GM12875 (cell line): ENCODE results near the gene CLIC3.

ENCODE experiments used
- H3K4me3 ChIP-seq: one replicate; pipeline ENCODE4 v1.5.1; 2011; ENCODE audit warnings: low read depth, low read length, control low read depth
- TF ChIP-seq, protein P1 (sequence below): IDR thresholded peaks from 2 replicates; pipeline ENCODE4 v1.5.1; 2011; ENCODE audit warnings: low read depth, mild to moderate bottlenecking, control low read depth, inconsistent platforms, low read length, moderate library complexity, borderline replicate concordance; ENCODE audit not compliant: insufficient read depth

The CLIC3 gene

GRCh38 chr9:136953771-136954269, 42.5 kb downstream of the CLIC3 start:
- no peak overlapping the region for H3K4me3 ChIP-seq
- TF ChIP-seq, protein P1, sequence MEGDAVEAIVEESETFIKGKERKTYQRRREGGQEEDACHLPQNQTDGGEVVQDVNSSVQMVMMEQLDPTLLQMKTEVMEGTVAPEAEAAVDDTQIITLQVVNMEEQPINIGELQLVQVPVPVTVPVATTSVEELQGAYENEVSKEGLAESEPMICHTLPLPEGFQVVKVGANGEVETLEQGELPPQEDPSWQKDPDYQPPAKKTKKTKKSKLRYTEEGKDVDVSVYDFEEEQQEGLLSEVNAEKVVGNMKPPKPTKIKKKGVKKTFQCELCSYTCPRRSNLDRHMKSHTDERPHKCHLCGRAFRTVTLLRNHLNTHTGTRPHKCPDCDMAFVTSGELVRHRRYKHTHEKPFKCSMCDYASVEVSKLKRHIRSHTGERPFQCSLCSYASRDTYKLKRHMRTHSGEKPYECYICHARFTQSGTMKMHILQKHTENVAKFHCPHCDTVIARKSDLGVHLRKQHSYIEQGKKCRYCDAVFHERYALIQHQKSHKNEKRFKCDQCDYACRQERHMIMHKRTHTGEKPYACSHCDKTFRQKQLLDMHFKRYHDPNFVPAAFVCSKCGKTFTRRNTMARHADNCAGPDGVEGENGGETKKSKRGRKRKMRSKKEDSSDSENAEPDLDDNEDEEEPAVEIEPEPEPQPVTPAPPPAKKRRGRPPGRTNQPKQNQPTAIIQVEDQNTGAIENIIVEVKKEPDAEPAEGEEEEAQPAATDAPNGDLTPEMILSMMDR, result no peak

GRCh38 chr9:136952876-136953770, 43.2 kb downstream of the CLIC3 start:
- TF ChIP-seq, protein P1, result no peak
- H3K4me3 ChIP-seq, result no peak overlapping the region

DNA sequence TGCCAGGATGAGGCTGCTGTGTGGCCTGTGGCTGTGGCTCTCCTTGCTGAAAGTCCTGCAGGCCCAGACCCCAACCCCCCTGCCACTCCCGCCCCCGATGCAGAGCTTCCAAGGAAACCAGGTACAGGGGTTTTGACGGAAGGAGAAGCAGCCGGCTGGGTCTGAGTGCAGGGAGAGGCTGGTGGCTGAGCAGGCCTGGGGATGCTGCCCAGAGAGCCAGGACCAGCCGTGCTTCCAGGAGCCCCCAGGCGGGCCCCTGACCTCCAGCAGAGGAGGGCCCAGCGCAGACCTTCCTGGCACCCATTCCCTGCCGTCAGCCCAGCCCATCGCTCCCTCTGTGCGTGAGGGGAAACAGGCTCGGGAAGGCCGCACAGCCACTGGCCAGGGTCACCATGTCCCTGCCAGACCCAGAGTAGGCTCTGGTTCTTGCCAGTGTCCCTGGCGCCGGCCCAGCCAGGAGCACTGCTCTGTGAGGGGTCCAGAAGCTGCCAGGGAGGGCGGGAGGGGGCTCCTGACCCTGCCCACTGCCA, 44.0 kb downstream of the CLIC3 start:
- TF ChIP-seq, protein P1, result no peak

DNA sequence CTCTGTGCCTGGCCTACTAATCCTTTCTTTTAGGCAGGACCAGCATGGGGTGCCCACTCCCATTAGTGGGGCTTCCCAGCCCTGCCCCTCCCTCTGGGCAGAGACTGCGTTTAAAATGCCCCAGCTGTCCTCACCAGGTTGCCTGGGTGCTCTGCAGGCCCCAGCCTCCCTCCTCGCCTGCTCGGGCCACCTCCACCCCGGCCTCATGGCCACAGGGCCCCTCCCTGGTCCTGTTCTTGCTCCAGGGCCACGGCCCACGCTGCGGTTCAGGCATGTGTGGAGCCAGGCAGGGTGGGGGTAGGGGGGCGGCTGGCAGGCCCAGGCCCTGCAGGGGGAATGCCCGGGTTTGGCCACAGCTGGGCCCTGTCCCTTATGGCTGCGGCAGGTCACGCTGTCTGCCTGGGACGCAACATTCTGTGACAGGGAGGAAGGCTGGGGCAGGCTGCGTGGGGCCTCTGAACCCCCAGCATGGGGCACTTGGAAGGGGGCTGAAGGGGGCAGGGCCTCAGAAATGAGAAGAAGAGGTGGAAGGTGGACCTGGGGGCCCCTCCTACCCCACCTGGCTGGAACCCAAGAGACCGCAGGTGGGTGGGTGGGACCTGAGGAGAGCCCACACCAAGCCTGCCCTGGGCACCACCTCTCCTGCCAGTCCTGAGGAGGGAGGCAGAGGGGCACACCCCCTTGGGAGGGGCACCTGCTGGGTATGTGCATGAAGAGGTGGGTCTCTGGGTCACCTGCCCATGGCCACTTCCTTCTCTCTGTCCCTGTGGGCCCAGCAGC, 44.6 kb downstream of the CLIC3 start, which contains the start of gene LCN12:
Gene LCN12, plus strand, starts transcription at position 733 of the 780 bp plus-strand sequence. CDS start 55 bp downstream, outside the sequence.
- TF ChIP-seq, protein P1, result no peak
- no peak within 1 kb of the TSS for H3K4me3 ChIP-seq

More for the DNA sequence above, 44.0 kb downstream of the CLIC3 start:
- H3K4me3 ChIP-seq, result no peak overlapping the region

GRCh38 chr9:136950656-136951276, 45.6 kb downstream of the CLIC3 start:
- H3K4me3 ChIP-seq, result no peak overlapping the region
- TF ChIP-seq, protein P1, result no peak

DNA sequence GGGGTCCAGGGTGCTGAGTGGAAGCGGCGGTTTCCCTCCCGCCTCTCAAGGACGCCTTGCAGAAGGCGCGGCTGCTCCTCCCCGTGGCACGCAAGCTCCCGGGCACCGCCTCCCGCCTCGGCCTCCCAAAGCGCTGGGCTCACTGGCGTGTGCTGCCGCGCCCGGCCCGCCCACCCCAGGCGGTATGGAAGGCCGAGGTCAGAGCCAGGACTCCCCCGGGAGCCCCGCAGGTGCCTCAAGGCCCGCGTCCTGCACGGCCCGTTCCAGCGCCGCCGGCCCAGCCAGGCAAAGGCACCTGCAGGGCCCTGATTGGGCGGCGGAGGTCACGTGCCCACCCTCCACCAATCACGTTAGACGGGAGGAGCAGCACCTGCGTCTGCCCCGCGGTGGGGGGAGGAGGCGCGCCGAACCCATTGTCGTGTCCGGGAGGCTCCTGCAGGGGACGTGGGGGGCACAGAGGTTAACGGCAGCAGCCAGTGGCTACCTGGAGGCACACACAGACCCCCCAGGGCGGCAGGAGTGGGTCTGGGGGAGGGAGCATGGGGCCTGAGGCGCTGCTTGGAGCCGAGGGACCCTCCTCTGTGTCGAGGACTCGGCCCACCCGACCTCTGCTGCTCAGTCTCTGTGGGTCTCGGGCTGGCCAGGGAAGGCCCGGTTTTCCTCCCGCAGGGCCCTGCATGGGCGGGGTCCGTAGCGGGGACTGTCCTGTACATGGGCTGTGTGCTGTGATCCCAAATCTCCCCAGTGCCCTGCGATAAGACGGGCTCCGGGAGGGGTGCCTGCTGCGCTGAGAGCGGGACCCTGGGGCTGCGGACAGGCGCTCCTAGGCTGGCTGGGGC, 46.3 kb downstream of the CLIC3 start:
- H3K4me3 ChIP-seq, result peak overlapping the region; percentile 65
- TF ChIP-seq, protein P1, result peak; percentile 45
